Activated CD4-positive, CD25-positive, alpha-beta regulatory T cell treated with anti-CD3 and anti-CD28 coated beads, Interleukin-2, amount 50 U/mL, for 16 hours (primary cell): ENCODE data around the gene ACKR3.

Experiments used
- DNase-seq: peaks from one replicate; pipeline ENCODE4 v3.0.0-alpha.2; 2020; ENCODE audit warnings: low read depth, low spot score

Gene ACKR3

GRCh38 chr2:236568922-236569572 lies 578 bp upstream of the ACKR3 start:
- no peak for DNase-seq

GRCh38 chr2:236570081-236570868 lies 650 bp downstream of the ACKR3 start:
- DNase-seq = no peak

DNA sequence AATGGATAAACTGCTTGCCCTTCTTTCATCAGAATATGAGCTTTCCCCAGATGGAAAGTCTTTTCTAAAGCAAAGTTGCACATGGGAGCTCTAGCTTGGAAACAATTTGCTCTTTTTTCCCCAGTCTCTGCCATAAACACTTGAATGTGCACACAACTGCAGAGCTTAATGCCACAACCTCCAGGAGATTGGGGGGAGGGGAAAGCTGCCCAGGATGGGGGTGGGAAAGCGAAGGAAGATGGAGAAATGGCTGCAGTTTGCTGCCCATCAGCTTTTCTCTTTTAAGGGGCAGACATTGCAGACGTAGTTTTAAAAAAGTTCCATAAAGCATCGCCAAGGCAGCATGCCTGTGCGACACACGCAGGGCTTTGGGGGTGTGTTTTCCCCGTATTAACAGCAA lies 1.5 kb downstream of the ACKR3 start:
- no peak for DNase-seq

DNA sequence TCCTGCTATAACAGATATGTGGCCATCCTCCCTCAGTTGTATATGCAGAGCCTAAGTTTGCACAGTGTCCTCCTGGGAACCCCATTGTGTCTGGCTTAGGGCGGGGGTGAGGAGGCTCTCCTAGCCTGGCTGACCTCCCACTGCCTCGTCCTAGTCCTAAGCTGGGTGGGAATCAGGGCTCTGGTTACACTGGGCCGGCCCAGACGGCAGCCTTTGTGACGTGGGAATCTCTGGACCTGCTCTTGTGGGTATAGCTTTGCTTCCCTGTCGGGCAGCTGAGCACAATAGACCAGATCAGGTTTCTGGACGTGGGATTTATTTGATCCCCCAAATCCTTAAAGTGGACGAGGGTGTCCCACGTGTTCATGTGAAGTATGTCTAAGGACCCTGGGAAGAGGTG lies 2.9 kb downstream of the ACKR3 start:
- DNase-seq = no peak

- DNase-seq = no peak
These were observed 3.7 kb downstream of the ACKR3 start for GRCh38 chr2:236573066-236573929.

DNA sequence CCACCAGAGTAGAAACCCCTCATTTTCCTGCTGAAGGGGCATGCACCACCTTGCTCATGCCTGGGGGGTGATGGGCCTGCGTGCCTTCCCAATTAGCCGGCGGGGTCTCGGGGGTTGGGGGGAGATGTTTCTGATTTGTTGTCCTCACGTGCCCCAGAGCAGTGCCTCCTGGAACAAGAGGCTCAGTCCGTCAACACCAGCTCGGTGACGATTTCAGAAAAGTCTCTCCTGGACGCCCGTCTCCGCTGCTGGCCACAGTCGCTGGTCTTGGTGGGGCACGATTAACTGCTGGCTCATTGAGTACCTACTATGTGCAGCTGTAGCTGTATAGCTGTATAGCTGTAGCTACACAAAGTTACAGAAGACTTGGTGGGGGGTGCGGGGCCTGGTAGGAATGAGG lies 4.4 kb downstream of the ACKR3 start:
- no peak for DNase-seq

DNA sequence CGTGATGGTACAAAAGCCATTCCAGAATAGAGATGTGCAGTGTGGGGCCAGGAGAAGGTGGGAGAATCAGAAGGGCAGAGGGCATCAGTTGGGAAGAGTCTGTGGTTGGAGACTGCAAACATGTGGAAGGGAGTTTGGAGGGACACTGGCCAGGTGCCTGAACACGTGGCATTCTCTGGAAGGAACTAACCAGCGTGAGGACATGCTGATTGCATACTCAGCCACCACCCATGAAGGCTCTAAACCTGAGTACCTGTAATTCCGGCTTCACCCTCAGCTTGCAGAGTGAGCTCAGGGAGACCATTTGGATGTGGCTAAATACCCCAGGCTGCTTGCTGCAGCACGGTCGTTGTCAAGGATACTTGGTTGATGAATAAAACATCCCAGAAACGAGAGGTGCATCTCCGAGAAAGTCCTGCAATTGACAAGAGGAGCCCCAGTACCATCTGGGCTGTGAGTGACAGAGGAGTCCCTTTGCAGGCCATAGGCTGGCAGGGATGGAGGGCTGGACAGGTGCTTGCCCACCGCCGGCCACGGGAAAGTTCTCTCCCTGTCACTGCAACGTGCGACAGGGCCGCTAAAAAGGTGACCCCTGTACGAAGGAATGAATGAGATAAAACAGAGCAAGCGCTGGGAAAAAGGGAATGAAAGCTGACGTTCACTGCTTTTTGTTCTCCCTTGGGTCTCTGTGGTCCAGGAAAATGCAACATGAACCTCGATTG lies 5.0 kb downstream of the ACKR3 start:
- no peak for DNase-seq

- DNase-seq = no peak
These were observed 5.9 kb downstream of the ACKR3 start for GRCh38 chr2:236575510-236575909.

GRCh38 chr2:236576087-236576486 lies 6.5 kb downstream of the ACKR3 start:
- no peak for DNase-seq

DNA sequence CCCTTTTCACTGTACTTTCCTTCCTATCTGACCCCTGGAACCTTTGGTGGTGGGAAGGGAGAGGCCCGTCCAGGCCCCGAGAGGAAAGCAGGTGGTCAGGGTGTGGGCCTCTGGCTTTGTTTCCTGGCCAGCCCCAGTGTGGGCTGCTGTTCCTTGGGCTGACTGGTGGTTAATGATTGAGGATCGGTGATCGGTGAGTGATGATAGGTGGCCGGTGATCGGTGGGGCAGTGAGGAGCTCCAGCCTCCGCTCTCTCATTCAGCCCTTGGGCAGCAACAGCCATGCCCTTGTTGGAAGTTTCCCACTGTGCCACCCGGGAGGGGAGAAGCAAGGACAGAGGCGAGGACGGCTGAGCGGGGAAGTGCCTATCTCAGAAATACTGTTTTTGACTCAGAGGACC lies 7.3 kb downstream of the ACKR3 start:
- DNase-seq = no peak

DNA sequence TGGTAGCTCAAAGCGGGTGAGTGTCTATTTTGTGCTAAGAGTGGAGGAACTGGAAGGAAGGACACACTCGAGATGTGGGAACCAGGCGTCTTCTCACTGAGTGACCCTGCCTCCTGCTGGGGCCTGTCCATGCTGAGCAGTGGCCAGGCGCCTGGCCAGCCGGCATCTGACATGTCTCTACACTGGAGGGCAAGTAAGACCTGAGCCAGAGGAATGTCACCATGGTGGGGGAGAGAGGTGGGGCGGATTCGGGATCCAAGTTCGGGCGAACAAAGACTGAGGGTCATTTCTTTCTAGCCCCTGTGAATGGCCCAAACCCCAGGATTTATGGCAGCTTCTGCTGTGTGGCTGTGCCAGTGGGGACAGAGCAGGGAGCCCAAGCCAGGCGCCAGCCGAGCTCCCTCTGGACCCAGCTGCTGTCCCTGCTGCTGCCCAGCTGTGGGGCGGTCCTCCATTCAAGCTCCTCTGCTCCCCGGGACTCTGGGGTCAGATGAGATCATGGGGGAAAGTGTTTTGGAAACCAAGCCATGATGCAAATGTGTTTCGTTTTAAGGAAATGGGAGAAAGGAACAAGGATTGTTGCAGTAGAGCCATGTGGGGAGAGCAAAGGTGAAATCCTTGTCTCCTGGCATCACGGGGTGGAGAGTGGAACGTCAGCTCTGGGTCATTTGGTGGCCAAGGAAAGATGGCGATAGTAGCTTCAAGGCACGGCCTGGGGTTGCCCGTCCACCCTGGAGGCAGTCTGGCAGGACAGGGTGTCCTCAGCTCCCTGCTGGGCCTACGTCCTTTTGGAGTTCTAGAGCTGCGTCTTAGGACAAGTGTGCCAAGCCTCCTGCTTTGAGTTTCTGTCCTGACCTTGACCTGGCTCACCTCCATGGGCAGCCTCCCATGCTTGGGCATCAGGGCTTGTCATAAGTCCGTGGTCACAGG lies 8.1 kb downstream of the ACKR3 start:
- DNase-seq = no peak

DNA sequence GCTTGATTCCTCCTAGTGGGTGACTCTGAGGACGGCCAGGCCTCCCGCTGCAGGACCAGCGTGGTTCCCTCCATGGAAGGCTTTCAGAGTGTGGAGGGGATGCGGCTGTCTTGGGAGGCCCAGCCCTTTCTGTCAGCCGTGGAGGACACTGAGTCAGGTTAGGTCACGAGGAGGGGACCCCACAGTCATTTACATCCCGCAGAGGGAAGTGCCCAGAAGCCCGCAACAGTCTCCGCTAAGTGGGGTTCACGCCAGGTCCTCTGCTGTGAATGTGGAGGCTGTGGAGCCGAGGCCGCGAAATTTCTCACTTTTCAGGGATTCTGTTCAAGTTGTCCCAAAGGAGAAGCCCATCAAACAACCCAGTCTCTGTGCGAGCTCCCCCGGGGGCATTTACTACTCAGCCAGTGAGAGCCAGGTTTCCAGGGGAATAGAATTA lies 8.8 kb downstream of the ACKR3 start:
- no peak for DNase-seq

- no peak for DNase-seq
These were observed 9.6 kb downstream of the ACKR3 start for GRCh38 chr2:236579048-236579745.

- no peak for DNase-seq
These were observed 10.2 kb downstream of the ACKR3 start for GRCh38 chr2:236579746-236580315.

DNA sequence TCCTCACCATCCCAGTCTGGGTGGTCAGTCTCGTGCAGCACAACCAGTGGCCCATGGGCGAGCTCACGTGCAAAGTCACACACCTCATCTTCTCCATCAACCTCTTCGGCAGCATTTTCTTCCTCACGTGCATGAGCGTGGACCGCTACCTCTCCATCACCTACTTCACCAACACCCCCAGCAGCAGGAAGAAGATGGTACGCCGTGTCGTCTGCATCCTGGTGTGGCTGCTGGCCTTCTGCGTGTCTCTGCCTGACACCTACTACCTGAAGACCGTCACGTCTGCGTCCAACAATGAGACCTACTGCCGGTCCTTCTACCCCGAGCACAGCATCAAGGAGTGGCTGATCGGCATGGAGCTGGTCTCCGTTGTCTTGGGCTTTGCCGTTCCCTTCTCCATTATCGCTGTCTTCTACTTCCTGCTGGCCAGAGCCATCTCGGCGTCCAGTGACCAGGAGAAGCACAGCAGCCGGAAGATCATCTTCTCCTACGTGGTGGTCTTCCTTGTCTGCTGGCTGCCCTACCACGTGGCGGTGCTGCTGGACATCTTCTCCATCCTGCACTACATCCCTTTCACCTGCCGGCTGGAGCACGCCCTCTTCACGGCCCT lies 11.2 kb downstream of the ACKR3 start:
- DNase-seq = no peak

GRCh38 chr2:236581546-236581945 lies 11.9 kb downstream of the ACKR3 start:
- no peak for DNase-seq

GRCh38 chr2:236582968-236583367 lies 13.3 kb downstream of the ACKR3 start:
- no peak for DNase-seq

- DNase-seq = no peak
These were observed 14.1 kb downstream of the ACKR3 start for GRCh38 chr2:236583621-236584203.
